Frontal cortex (tissue), 4 donors: Measurements from ENCODE around the gene ZBED6. TPM values are rescaled to one million over a fixed set of nuclear protein-coding genes. Genes with fewer than 3 reads are reported as not detected.
"Not testable (repeated sequence)": the region's sequence is repeated elsewhere in the genome, so short reads cannot be mapped to it uniquely, and the experiment has no call there.

Source experiments
- DNase-seq, 2 donors: peaks; one replicate each; pipeline ENCODE4 v3.0.0; 2012; ENCODE audit warnings: low spot score in 2 of 2
- FAIRE-seq: peaks from 2 replicates; lab custom pipeline; 2012; peaks lifted over from hg19 to GRCh38; lab: Jason Lieb, UNC
- small RNA-seq: library from RNA; depleted of rRNA; stranded (forward); fragments of <200 nt; gene quantifications from one replicate; pipeline ENCODE3, GENCODE V24; 2014
- total RNA-seq: library from RNA; depleted of rRNA; stranded (reverse); fragments of >200 nt; gene quantifications from one replicate; pipeline ENCODE4 v1.2.3, GENCODE V29; 2014
- donor health status: control.
- donor health status: control.
- donor health status: control.

ZBED6 gene
- total RNA-seq, 1 donor from 2014 or later = 4.5 TPM

DNA sequence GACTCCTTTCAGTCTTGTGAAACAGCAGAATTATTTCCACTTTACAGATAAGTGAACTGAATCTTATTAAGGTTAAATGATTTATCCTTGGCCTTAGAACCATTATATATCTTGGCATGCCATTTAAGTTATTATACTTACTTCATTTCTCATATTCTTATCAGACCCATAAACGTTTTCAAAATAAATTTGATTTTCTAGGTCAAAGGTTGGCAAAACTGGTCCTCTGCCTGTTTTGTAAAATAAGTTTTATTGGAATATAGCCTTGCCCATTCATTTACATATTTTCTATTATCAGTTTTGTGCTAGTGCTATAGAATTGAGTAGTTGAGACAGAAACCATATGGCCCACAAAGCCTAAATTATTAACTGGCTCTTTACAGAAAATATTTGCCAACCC, 33.1 kb downstream of the ZBED6 start:
- DNase-seq = no peak
- no peak for FAIRE-seq

DNA sequence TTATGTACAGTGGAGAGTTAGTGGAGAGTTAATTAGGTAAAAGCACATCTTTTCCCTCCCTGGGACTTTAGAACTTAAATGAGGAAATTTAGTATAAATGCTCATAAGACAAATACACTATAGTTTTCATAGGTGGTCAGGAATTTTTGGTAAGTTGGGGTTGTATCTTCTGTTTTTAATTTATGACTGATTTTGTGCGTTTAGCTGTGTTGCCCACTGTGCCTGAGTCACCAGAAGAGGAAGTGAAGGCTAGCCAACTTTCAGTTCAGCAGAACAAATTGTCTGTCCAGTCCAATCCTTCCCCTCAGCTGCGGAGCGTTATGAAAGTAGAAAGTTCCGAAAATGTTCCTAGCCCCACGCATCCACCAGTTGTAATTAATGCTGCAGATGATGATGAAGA, 33.8 kb downstream of the ZBED6 start:
- DNase-seq, FAIRE-seq: not testable (repeated sequence)

DNA sequence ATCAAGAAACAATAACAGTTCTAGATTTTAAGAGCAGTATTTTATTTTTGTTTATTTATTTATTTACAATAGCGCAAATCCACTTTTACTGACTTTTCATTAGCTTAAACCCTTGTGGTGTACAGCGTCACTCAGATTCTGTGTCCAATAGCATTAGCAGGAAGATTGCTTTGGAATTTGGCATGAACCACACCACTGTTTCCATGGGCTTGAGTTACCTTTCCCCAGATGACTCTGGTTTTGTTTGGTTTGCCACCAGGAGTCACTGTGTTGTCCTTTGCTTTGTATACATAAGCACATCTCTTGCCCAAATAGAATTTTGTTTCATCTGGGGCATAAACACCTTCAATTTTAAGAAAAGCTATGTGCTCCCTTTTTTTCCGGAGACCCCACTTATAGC, 40.1 kb downstream of the ZBED6 start:
- no peak for FAIRE-seq

DNA sequence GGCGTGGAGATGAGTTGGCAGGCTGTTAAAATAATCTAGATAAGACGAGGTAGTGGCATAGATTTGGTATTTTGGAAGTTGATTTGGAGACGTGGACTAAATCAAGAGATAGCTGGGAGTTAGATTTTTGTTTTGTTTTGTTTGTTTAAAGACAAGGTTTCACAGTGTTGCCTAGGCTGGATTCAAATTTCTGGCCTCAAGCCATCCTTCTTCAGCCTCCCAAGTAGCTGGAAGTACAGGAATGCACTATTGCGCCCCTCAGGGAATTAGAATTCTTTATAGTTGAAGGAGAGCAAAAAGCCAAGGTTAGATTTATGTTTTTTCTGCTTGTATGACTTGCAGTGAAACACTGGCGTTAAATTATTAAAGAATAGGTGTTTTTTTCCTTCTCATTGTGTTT, 43.7 kb downstream of the ZBED6 start:
- FAIRE-seq = no peak
- no peak for DNase-seq

More for the DNA sequence above, 40.1 kb downstream of the ZBED6 start:
- no peak for DNase-seq

DNA sequence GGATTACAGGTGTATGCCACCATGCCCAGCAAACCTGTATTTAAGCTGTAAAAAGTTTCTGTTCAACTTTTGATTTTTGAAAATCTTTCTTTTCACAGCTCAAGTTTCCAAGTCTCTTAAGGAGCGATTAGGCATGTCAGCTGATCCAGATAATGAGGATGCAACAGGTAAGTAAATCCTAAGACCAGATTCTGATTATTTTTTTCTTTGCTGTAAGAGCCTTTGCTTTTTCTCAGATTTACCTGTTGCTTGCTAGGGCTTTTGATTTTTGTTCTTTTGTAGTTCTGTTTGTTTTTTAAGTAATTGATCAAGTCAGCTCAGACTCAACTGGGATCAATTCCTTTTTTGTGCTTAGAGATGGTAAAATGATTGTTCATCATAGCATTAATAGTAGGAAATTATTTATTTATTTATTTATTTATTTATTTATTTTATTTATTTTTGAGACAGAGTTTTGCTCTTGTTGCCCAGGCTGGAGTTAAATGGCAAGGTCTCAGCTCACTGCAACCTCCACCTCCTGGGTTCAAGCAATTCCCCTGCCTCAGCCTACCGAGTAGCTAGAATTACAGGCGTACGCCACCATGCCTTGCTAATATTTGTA, 44.9 kb downstream of the ZBED6 start:
- no peak for FAIRE-seq
- DNase-seq = no peak

DNA sequence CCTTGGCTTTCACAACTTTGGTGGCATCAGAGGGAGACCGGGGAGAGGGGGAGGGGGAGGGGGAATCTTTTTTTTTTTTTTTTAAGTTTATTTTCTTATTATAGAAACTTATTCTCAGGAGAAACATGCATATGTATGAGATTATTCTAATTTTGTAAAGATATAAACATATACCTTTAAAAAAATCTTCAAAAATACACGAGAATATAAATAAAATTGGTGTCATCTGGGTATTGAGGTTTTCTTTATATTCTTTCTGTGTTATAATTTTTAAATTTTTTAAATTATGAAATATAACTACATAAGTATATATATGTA, 47.1 kb downstream of the ZBED6 start:
- DNase-seq = no peak
- FAIRE-seq = peak; percentile 3

- DNase-seq = no peak
- no peak for FAIRE-seq
Measured at GRCh38 chr1:203843435-203843834, 48.0 kb downstream of the ZBED6 start.

Small RNAs within 50 kb of the gene (small RNA-seq; reads per million reads assigned to genes)
- gene ZC3H11A = 0.41 reads per million, percentile 29 among the genes with 10 or more reads in this experiment

Other genes with a start within 250 kb of the ZBED6 start
- 24.9 TPM for gene ATP2B4, start 168.8 kb upstream of the ZBED6 start, total RNA-seq
- not detected for gene LAX1, start 30.4 kb upstream of the ZBED6 start, total RNA-seq
- gene ZC3H11A, start within 50 bp of the ZBED6 start, total RNA-seq = 65.2 TPM
- 61.1 TPM for gene SNRPE, start 66.0 kb downstream of the ZBED6 start, total RNA-seq